HL-60/S4 (cell line): ENCODE data around the gene TMPRSS6.

ENCODE experiments used
- in situ Hi-C: fragments of 300-500 bp; cut with MboI; formaldehyde crosslinking; loops from 2 replicates; pipeline ENCODE4 v1.14.3; 2022; ENCODE audit warnings: low sequenced_read_pairs

Gene TMPRSS6

GRCh38 chr22:37141476-37141875, 32.0 kb upstream of the TMPRSS6 start:
- in situ Hi-C loops, result no loop called here

- in situ Hi-C loops, result no loop called here
These were observed 31.3 kb upstream of the TMPRSS6 start for GRCh38 chr22:37140686-37141323.

DNA sequence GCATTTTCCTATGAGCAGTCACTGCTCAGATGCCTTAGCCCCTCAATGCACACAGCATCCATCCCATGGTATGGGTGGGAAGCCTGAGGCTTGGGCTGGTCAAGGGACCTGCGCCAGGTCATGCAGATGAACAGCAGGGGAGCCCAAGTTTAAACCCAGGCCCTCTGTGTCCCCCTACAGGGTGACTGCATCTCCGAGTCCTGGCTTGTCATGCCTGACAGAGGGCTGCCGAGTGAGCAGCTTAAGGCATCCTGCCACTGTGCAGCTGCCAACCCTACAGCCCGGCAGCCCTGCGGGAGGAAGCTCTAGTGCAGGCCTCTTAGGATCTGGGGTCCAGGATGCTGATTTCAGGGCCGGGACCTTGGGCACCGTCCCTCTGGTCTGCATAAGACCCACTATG, 30.2 kb upstream of the TMPRSS6 start:
- in situ Hi-C loops, result no loop called here

GRCh38 chr22:37138849-37139561, 29.5 kb upstream of the TMPRSS6 start:
- in situ Hi-C loops, result no loop called here

DNA sequence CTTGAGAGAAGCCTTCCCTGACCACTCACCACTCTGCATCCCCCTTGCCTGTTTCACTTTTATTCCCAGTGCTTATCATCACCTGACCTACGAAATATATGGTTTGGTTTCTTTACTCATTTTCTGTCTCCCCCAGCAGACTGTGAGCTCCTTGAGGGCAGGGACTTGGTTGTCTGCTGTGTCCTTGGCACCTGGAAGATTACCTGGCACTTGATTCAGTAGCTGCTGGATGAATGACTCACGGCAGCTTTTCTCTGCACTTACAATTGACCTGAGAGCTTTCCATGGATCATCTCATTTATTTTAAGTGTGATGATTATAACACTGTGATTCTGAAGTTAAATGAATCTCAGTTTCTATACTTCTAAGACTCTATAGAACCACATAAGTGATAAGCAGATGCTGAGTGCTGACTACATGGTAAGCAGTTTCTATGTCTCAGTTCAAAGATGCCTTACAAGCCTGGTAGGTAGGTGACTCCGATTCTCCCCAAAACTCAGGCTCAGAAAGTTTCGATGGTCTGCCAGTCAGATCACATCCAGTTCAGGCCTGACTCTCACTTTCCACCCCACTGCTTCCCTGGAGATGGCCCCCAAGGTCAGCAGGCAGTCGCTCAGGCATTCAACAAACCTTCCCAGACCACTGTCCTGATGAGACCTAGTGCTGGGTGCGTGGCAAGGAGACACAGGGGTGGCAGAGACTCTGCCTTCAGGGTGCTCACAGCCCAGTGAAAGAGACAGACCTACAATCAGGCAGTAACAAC, 28.6 kb upstream of the TMPRSS6 start:
- in situ Hi-C loops, result no loop called here

GRCh38 chr22:37137131-37137530, 27.6 kb upstream of the TMPRSS6 start:
- in situ Hi-C loops, result no loop called here

- in situ Hi-C loops, result no loop called here
These were observed 25.5 kb upstream of the TMPRSS6 start for GRCh38 chr22:37135023-37135422.

GRCh38 chr22:37133304-37134018, 23.9 kb upstream of the TMPRSS6 start:
- in situ Hi-C loops, result no loop called here

- in situ Hi-C loops, result no loop called here
These were observed 23.3 kb upstream of the TMPRSS6 start for GRCh38 chr22:37132773-37133172.

DNA sequence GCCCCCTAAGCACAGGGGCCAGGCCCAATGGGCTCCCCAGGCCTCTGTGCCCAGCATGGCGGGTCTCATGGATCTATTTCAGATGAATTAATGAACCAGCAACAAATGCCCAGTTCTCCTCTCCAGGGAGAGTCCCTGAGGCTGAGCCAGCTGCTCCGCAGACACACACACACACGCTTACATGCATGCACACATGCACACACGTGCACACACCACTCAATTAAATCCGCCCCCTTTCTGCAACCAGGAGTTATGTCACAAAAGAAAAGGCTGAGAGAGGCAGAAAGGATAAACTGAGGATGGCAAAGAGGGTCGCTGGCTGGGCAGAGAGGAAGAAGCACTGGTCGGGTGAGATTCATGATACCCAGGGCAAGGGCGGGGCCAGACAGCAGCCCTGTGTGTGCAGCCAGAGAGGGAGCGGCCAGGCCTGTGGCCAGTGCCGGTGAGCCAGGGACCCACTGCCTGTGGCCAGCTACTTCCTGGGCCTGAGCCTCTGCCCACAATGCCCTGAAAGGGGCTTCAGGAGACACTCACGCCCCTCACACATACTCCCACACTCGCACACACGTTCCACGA, 20.4 kb upstream of the TMPRSS6 start:
- in situ Hi-C loops, result no loop called here

DNA sequence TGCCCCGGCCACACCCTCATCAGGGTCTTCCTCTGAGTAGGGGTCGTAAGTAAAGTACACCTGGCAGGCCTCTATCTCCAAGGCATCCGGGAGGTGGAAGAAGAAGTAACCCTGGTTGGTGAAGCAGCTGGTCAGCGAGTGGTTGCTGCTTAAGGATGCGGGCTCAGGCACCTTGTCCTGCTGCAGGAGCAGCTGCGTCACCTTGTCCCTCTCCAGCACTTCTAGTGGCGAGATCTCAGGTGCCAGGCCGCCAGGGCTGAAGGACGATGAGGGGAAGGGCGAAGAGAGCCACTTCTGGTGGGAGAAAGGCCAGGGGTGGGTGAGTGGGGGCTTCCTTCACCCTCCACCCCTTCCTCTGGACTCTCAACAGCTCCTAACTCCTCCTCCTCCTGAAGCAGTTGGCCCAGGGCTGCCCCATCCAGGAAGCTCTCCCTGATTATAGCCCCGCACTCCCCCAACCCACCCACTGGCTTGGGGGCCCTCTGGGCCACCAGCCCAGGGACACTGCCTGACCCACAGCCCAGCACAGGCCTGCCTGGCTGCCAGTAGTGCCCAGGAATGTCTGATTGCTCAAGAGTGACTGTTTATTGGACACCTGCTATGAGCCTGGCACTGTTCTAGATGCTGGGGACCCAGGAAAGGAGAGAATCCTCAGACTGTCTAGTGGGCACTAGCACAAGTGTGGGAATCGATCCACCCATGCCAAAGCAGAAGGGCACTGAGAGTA, 19.2 kb upstream of the TMPRSS6 start:
- in situ Hi-C loops, result no loop called here

DNA sequence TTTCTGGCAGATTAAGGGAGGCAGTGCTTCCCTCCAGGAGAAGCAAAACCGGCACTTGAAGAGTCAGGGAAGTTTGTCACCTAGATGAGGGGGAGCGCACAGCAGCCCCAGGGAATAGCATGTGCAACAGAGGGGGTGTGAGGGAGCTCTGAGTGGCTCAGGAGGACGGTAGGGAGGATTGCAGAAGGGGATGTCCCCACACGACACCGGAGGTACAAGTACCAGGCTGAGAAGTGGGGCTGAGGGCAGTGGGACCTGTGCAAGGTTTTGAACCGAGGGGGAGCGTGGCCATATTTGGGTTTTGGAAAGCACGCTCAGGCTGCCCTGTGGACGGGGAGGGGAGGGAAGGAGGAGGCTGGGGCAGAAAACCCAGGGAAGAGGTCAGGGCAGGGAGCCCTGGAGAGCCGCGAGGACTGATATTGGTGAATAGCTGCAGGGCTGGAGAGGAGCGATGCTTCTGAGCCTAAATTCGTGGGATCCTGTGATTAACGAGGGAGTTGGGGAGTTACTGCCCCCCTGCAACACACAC, 17.9 kb upstream of the TMPRSS6 start:
- in situ Hi-C loops, result no loop called here

GRCh38 chr22:37126882-37127281, 17.4 kb upstream of the TMPRSS6 start:
- in situ Hi-C loops, result no loop called here

DNA sequence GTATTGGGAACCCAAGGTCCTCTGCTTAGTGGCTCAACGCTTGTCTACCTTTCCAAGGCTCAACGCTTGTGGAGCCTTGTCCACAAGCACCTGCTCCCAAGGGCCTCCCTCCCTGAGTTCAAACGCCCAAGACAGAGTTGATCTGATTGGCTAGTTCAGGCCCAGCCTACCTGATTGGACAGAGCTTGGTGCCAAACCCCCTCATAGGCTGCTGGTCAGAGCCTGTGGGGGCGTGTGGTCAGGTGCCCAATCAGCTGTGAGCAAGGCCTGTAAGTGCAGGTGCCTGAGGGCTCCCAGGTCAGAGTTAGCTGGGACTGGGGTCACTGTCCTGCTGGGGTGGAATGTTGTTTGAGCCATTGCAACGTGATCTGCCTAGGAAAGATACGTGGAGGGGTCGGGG, 16.9 kb upstream of the TMPRSS6 start:
- in situ Hi-C loops, result no loop called here

GRCh38 chr22:37123649-37124048, 14.1 kb upstream of the TMPRSS6 start:
- in situ Hi-C loops, result no loop called here

DNA sequence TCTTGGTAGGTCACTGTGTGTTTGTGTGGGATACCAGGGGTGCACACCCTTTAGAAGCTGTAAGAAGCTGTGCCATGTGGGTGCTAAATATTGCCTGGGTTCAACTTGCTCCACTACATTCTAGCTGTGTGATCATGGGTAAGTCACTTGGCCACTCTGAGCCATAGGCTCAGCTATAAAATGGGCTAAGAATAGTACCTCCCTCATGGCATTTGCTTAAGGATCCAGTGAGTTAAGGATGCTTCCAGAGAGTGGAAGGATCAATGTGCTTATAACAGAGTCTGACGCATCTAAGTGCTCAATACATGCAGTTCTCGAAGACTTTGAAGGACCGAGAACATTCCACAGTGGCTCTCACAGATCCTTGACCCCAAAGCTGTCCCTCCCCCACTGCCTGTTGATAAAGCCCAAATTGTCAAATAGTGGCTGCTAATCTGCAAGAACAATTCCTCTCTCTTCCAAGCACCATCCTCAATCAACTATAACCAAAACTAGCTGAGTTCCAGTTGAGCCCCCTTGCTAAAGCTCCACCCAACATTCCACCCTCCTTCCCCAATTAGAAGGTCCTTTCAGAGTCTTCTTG, 13.2 kb upstream of the TMPRSS6 start:
- in situ Hi-C loops, result no loop called here

DNA sequence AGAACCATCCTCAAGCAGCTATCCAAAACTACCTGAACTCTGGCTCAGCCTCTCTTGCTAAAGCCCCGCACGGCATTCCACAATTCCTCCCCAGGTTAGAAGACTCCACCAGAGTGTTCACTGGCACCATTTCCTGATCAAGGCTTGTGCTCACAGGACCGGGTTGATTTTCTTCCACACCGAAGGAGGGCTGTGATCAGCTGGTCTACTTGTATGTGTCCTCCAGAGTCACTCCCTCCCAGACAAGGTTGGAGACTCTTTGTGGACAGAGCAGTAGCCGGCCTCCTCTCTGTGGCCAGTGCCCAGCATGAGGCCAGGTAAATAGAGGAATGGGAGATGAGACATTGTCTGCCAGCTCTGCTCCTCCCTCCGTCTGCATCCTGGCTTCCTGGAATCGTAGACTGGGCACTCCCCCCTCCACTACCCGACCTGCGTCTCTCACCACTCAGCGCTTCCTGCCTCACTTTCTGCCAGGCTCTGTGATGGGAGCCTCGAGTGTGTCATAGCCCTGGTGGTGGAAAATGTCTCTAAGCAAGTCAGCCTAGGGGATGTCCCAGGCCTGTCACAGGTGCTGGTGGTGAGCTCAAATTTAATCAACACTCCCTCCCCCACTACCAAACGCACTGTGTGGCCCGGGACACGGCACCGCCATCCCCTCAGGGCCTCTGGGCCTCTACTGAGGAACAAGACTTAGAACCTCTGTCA, 12.5 kb upstream of the TMPRSS6 start:
- in situ Hi-C loops, result no loop called here

- in situ Hi-C loops, result no loop called here
These were observed 11.2 kb upstream of the TMPRSS6 start for GRCh38 chr22:37120569-37121340.
